Ecto neural progenitor cell (in vitro differentiated cells): Measurements from ENCODE around the gene CAP1.
A peak's percentile ranks its signal among the peaks of the same experiment; 100 is the strongest.
"Not testable (repeated sequence)": the region's sequence is repeated elsewhere in the genome, so short reads cannot be mapped to it uniquely, and the experiment has no call there.

Source experiments
- DNase-seq: peaks from one replicate; pipeline ENCODE4 v3.0.0-alpha.2; 2018; ENCODE audit warnings: low spot score

The CAP1 gene

DNA sequence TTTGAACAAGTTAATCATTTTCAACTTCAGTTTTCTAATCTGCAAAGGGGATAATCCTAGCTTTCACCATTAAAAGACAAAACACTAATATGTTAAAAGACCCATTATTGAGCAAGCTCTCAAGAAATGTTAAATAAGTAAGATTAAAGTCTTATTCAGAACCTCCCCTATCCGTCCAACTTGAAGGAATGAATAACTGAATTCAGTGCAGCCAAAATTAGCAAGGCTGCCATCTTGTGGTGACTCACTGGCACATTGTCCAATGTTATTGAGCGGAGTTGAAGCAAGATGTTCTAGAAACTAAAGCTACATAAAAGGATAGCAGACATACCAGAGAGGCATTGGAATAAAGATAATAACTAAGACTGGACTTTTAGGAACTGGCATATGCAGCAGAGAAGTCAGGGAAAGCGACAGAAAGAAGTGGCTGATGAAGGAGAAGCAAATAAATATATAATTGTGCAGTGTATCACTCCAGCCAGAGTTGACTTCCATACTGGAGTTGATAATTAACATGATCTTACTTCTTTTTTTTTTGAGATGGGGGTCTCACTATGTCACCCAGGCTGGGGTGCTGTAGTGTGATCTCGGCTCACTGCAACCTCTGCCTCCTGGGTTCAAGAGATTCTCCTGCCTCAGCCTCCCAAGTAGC, 8.2 kb upstream of the CAP1 start:
- no peak for DNase-seq

DNA sequence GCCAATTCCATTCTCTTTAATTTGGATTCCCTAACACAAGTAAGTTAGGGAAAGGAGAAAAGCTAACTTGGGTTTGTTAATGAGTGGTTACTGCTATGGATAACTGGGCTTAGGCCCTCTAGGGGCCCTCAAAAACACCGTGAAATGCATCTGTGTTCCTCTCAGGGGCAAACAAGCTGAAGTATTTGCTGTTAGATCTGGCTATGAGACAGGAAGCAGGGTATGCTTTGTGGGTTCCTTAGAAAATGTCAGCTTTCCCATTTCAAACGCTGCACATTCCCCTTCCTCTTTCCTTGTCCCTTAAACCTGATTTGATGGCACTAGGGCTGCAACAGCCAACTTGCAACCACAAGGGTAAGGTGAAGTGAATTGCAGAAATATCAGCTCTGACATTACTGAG, 5.7 kb upstream of the CAP1 start:
- no peak for DNase-seq

DNA sequence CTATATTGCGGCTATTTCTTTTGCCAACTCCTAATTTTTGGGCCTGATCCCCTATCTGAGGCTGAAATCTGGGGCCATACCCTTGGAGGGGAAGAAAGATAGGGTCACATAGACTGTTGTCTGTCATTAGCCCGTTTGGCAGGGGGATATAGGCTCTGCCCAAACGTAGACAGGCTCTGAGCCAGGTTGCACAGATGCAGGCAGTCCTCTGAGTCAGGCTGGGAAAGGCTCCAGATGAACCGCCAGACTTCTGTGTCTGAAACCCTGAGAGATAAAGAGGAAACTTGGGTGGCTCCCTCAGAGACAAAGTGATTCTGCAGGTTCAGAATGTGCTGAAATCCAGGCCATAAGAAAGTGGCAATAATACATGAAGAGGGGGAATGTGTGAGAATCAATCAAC, 4.0 kb upstream of the CAP1 start:
- DNase-seq, result no peak

DNA sequence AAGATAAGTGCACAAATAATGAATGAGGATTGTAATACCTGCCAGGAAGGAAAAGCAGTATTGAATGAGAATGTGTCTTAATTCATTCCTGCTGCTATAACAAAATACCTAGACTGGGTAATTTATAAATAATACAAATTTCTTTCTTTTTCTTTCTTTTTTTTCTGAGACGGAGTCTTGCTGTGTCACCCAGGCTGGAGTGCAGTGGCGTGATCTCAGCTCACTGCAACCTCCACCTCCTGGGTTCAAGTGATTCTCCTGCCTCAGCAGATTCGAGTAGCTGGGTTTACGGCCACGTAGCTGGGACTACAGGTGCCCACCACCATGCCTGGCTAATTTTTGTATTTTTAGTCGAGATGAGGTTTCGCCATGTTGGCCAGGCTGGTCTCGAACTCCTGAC, 3.3 kb upstream of the CAP1 start:
- DNase-seq, result not testable (repeated sequence)

DNA sequence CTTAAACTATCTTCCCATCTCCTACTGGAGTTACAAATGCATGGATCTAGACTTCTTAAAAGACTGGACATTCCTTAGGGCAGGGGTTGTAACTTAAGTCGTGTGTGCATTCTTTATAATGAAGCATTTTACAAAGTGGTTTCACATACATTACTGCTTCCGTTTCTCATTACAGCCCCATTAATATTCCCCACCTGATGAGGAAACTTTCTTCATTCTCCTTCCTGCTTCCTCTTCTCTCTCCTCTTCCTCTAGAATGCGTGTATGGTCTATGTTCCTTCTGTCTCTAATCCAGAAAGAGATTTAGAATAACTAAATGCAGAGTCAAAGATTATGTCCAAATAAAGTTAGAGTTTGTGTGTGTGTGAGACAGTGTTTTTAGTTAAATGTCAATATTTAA, 1.8 kb upstream of the CAP1 start:
- DNase-seq, result no peak

DNA sequence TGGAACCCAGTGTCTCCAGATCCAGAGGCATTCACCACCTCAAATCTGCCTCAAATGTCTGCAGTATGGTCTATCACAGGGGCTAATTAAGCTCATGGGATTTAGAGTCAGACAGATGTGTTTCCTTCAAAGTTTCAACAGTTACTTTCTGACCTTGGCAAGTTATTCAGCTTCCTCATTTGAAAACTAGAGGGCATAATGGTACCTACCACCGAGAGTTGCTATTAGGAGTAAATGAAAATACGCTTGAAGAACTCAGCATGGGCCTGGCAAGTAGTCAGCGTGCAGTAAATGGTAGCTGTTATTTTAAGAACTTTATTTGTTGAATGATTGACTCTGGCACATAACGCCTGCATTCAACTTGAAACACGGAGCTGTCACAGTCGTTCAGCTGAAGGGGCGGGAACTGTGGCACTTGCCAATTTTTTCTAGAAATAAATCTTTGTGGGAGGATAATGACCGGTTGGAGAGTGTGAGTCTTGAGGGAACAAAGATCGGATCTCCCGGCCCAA, 1.2 kb upstream of the CAP1 start:
- DNase-seq, result no peak

DNA sequence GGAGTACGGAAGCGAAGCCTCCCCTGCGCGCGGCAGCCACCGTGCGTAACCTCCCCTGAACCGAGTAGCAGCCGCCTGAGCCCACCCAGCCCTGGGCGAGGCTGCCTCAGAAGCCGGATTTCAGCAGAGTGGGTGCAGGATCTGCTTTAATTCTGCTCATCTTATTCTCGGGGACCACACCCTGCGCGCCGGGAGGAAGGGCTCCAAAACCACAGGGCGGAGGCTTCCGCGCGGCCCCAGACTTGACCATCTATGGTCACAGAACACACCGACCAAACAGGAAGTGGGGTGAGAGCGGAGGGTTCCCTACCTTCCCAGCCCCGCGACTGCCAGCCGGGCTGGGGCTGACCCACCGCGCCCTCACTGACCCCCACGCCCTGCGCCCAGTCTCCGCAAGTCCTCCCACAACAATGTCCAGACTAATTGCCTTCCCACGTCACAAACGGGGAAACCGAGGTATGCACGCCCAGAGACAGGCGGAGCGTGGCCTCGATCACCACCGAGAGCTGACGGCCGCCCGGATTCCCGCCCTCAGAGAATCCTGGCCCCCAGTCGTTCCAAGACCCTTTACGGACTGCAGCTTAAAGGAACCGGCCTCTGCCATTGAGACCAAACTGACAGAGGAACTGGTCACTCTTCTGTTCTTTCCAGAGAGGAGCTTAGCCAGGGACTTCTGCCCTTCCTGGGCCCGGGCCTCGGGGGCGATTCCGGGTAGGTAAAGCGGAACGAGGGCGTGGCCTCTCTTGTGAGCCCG, 595 bp upstream of the CAP1 start:
- DNase-seq, result peak; percentile 80

DNA sequence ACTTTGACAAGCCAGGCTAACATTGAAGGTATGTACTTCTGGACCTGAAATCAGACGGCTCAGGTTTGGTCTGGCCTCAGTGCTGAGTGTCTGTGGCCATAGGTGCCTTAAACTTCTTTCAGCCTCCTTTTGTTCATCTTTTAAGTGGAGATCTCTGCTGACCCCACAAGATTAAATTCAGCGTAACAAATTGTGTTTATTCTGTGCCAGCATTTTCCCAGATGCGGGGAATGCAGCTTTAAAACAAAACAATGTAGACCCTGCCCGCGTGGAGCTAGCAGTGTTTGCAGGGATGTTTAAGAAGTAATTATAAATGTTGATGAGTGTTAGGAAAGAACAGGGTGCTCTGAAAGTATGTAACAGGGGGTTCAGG, 923 bp downstream of the CAP1 start:
- no peak for DNase-seq

DNA sequence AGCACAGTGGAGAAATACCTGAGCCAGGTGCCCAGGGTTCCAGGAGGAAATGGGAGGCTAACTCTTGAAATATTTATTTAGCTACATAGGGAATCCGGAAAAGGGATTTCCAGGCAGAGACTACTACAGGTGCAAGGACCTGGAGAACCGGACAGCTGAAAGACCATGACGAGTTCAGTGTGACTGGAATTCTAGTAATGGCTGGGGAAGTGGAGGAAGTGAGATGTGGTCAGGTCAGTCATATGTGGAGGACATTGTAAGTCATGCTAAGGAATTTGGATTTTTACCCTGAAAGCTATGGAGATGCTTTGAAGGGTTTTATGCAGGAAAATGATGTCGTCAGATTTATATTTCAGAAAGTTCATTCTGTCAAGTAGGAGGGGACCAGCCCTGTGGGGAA, 1.8 kb downstream of the CAP1 start:
- no peak for DNase-seq

DNA sequence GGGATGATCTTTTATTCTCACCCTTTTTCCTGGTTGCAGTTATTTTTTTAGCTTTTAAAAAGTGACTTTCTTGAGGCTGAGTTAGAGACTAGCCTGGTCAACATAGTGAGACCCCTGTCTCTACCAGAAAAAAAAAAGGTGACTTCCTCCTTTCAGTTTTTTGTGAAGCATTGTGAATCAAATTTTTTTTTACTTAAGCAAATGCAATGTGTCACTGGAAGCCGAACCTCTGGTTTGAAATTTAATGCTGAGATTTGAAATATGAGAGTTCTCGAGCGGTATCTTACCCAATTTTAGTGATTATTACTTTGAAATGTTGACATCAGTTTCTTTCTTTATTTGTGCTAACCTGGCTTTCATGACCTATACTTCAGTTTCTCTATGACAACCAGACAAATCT, 3.6 kb downstream of the CAP1 start:
- no peak for DNase-seq

DNA sequence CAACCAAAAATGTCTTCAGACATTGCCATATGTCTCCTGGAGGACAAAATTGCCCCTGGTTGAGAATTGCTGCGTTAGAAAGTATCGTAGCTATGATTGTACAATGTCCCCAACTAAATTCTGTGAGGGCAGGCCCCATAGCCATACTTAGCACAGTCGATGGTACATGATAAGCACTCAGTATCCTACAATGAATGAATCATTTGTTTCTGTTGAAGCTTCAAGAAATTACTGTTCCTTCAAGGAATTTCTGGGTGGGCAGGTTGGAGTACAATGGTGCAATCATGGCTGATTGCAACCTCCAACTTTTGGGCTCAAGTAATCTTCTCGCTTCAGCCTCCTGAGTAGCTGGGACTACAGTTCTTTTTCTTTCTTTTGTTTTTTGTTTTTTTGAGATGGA, 4.7 kb downstream of the CAP1 start:
- DNase-seq, result no peak

DNA sequence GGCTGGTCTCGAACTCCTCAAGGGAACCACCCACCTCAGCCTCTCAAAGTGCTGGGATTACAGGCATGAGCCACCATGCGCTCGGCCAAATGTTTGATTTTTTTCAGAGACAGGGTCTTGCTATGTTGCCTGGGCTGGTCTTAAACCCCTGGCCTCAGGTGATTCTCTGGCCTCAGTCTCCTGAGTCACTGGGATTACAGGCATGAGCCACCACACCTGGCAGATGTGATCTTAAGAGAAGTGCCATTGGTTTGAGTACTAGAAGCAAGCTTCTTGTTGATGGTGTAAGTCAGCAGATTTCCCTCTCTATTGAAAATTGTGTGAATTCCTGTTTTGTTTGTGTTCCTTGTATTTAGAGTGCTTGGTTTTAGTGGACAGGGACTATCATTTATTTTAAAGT, 5.2 kb downstream of the CAP1 start:
- DNase-seq, result no peak

DNA sequence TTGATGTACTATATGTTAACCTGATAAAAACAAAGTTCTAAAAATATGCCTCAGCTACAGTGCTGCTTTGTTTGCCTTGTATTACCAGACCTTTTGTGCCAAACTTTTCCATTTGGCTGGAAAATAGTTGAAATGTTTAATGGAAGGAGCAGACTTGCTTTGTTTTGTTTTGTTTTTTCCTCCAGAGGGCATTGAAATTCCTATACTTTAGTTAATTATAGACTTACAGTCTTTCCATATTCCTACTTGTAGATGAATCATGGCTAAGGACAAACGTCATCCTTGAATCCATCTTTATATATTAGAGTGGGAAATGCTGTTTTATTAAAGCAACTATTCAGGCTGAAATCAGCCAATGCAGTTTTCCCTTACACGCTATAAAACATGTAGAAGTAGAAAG, 6.7 kb downstream of the CAP1 start:
- DNase-seq, result no peak

DNA sequence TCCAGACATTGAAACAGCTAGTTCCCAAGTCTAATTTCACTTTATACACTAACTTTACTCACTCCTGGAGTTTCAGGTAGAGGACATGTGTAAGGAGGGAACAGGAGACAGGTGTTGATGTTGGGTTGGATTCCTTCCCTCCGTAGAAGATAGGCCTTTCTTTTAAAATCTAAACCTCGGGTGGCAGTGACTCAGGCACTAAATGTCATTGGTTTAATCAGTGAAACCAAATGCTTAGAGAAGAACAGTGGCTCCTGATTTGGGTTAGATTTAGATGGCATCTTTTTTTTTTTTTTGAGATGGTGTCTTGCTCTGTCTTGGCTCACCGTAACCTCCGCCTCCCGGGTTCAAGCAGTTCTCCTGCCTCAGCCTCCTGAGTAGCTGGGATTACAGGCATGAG, 7.2 kb downstream of the CAP1 start:
- DNase-seq, result no peak

DNA sequence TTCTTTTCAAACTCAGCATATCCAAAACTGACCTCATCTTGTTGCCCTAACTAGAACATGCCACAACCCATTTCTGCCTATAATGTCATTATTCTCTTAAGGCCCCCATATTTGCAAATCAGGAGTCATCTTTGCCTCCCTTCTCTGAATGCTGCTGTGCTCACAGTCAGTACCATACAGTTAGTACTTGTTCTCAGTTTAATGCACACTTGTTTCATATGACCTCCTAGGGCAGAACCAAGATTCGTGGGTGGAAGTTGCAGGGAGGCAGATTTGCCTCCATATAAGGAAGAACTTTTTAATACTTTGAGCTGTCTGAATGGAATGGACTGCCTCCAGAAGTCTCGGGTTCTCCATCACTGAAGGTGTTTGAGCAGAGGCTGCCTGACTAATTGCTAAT, 9.2 kb downstream of the CAP1 start:
- DNase-seq, result no peak

DNA sequence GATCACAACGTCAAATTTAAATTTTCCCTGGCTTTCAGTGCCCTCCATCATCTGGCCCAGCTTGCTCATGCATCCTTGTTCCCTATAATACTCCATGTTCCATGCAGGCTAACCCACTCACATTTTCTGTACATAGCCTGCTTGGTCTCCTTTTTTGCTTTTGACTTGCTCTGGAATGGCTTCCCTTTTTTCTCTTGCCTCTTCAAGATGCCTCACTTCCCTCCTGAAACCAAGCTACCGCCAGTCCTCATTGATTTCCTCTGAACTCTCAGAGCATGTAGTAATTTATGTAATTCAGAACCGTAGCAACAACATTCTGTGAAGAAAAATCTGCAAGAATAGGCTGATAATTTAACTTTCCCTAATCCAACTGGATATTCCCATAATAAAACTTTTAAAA, 10.3 kb downstream of the CAP1 start:
- no peak for DNase-seq

DNA sequence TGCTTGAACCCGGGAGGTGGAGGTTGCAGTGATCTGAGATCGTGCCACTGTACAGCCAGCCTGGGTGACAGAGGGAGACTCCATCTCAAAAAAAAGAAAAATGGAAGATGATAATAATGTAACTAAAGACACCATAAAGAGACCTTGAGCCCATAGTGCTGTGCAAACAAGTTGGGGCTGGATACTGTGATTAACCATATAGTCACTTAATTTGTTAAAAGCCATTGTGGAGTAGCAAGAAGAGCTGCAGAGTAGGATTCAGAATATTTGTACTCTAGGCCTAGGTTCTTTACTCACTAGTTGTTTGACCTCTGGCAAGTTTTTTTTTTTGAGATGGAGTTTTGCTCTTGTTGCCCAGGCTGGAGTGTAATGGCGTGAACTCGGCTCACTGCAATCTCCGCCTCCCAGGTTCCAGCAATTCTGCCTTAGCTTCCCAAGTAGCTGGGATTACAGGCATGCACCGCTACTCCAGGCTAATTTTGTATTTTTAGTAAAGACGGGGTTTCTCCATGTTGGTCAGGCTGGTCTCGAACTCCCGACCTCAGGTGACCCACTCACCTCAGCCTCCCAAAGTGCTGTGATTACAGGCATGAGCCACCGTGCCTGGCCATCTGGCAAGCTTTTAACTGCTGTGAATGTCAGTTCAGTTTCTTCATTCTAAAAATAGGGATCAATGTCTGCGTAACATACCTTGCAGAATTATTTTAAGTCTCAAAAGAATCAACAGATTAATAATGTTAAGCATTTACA, 12.8 kb downstream of the CAP1 start:
- no peak for DNase-seq

DNA sequence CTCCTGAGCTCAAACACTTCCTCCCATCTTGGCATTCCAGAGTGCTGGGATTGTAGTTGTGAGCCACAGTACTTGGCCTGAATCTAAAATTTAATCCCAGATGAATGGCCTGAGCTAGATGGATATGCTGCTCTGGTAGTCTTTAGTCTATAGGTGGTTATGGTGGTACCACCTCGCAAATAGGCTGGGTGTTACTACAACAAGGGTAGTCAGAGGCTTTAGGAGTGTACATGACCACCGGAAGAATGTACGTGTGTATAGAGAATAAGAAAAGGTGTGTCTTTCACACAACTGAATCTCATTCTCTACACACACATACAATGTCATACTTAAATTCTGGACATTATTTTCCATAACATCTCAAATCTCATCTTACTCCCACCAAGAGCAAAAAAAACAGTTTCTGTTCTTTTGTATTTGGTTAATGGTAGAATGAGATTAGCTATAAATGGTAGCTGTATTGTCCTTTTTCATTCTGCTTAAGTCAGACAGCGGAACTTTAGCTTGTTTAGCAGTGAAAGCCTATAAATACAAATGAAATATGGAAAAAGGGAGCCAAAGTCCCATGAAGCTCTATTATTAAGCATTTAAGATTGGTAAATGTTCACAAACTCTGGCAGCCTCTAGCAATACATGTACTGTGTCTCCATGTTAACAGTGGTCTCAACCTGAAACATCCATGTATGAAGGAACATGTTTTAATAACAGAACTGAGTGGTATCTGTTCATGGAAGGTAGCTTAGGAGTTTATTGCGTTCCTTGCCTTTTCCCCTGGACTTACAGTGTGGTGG, 16.2 kb downstream of the CAP1 start:
- no peak for DNase-seq

DNA sequence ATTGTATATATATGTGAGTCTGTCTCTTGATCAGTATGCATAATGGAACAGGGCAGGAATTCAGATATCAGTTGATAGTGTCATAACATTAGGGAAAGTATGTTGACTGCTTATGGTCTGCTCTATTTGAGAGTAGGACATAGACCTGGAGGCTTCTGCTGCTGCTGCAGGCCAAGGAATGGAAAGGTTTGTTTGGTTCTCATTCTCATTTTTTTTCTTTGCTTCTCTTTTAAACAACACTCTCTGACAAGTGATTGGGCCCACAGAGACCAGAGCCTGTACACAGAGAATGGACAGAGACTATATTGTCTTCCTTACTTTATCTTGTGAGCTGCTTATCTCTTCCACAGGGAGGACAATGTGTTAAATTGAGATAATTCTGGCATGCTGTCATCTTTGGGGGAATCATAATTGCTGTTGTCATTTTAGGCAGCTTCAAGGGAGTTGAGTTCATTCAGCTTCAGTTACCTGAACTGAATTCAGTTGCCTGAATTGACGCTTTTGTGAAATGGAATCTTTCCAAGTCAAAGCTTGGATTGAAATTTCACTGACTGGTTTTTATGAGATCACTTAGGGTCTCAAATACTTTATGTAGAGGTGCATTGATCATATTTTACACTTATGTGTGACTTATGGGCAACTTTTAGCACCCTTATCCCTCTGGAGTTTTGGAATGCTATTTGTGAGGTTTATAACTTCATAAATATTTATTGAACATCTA, 16.9 kb downstream of the CAP1 start:
- no peak for DNase-seq

DNA sequence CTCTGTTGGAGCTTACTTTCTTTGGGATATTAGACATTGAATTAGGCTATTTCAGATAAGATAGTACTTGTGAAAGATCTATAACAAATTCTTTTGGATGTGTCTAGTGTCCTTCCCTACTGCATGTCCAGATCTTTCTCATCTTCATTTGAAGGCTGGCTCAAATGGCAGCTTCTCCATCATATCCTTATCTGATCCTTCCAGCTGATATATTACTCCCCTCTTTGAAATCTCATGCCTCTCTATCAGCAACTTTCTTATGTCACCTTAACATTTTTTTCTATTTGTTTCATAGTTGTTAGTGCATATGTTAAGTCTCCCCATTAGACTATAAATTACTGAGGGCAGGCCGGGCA, 17.5 kb downstream of the CAP1 start:
- no peak for DNase-seq

DNA sequence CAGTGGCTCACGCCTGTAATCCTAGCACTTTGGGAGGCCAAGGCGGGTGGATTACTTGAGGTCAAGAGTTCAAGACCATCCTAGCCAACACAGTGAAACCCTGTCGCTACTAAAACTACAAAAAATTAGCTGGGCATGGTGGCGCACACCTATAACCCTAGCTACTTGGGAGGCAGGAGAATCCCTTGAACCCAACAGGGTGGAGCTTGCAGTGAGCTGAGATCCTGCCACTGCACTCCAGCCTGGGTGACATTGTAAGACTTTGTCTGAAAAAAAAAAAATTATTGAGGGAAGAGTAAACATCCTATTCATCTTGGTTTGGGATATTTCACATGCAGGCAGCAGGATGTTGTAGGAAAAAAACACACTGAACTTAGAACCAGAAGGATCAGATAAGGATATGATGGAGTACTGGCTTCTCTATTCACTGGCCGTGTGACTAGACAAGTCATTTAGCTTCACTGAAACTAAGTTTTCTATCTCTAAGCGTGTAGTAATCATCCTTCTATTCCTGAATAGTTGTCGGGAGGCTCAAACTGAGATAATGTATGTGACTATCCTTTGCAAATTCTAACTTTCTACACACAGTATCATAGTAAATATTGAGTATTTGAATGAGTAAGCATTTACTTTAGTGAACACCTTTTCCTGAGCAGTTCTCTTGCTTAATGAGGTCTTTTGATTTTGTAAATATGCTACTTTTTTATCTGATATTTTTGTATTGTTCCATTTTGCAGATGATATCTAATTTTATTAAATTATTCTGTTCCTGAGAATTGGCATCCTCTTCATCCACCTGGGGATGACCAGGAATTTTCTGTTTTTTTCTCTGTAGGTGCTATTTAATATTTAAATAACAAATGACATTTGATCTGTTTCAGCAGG, 18.2 kb downstream of the CAP1 start:
- DNase-seq, result no peak
